RPMI7951 (cell line): ENCODE data around the gene TTC33. TPM values are rescaled to one million over a fixed set of nuclear protein-coding genes. Genes with fewer than 3 reads are reported as not detected.
A peak's percentile ranks its signal among the peaks of the same experiment; 100 is the strongest.
"Not testable (repeated sequence)": the region's sequence is repeated elsewhere in the genome, so short reads cannot be mapped to it uniquely, and the experiment has no call there.

Source experiments
- DNase-seq: peaks from one replicate; pipeline ENCODE4 v3.0.0-alpha.2; 2012; ENCODE audit warnings: low read depth
- total RNA-seq: library from RNA; depleted of rRNA; stranded (reverse); fragments of >200 nt; shearing (Covaris generic); gene quantifications from 2 replicates; pipeline ENCODE4 v1.2.3, GENCODE V29; 2014

Gene TTC33
- total RNA-seq, 1 experiment from 2014 or later, result 19.5 TPM

GRCh38 chr5:40615586-40616170 is 140.1 kb downstream of the TTC33 start:
- DNase-seq, result no peak

- DNase-seq, result no peak
Observed at GRCh38 chr5:40614923-40615585, 140.7 kb downstream of the TTC33 start.

DNA sequence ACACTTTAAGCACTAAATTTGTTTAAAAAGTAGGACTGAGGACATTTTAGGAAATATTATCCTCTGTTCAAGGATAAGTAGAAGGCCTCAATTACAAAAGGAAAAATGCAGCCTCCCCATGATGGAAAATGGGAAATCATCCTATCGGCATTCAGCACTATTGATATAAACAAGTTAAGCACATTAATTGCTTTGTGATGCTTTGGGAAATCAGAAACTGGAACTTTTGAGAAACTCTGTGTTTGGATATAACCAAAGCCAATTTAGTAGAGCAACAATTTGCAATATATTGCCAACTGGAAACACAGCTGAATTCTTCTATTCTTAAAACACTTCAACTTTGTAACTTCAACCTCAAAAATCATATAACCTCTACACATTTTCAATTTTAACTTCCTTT is 141.3 kb downstream of the TTC33 start:
- no peak for DNase-seq

DNA sequence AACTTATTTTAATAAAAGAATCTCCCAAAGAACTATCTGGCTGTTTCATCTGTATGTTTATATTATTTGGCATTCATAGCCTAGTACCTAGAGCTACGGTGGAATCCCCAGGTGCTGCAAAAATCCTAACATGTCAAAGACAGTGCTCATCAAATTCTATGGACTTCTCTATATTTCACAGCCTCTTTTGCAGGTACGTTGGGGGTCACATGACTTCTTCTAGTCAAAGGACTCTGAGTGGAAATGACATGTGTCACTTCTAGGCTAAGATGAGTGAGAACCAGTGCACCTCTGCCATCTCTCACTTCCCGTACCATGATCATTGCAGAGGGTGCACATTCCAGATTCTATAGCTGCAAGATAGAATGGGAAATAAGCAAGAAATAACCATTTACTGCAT is 148.6 kb downstream of the TTC33 start:
- no peak for DNase-seq

DNA sequence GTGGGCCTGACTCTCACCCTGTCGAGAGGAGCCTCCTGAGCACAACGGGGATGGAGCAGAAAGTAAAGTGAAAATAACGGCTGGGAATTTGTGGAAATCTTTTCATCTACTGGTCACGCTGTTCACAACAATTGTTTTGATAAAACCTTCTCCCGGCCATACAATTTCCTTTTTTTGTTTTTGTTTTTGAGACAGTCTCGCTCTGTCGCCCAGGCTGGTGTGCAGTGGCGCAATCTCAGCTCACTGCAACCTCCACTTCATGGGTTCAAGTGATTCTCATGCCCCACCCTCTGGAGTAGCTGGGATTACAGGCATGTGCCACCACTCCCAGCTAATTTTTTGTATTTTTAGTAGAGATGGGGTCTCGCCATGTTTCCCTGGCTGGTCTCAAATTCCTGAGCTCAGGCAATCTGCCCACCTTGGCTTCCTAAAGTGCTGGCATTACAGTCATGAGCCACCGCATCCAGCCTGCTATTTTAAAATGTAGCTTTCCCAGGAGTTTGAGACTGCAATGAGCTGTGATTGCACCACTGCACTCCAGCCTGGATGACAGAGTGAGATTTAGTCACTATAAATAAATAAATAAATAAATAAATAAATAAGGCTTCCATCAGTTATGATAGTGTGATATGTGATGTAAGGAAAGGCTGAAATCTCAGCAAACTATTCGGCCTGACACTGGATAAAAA is 149.5 kb downstream of the TTC33 start:
- no peak for DNase-seq

GRCh38 chr5:40605295-40605958 is 150.3 kb downstream of the TTC33 start:
- DNase-seq, result peak; percentile 34

- DNase-seq, result peak; percentile 39
Observed at GRCh38 chr5:40603378-40603777, 152.4 kb downstream of the TTC33 start.

GRCh38 chr5:40601198-40601868 is 154.4 kb downstream of the TTC33 start:
- DNase-seq, result no peak

DNA sequence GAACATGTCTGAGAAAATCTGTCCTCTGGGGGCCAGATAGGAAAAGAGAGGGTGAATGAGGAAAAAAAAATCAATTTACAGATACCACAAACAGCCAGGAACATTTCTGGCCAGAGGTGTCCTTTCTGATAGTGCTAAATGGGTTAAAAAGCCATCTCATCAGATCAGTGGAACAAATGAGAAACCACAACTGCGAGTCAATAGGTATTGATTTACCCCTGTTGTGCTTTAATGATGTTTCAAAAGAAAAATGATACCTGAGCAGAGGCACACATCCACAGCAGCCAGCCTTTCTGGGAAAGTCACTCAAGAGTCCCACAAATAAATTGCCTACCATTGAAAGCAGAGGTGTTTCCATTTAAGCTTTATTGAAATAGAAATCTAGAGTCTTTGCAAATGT is 155.4 kb downstream of the TTC33 start:
- no peak for DNase-seq

DNA sequence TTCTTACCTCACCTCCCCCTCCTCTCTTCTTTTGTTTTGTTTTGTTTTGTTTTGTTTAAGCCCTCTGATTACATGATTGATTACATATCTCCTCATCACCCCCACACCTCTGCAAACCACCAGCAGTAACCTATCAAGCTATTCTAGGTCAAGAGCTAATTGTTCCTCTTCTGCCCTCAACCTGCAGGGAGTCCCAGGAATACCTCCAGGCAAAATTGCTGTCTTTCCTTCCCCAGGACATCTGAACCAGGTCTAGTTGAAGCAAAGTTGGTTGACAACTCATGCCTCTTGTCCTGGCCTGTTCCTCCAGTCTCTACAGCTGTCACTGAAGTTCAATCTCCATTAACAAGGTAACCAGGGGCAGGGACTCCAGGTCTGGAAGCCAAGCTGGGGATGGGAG is 156.1 kb downstream of the TTC33 start:
- DNase-seq, result no peak

- peak; percentile 3 for DNase-seq
Observed at GRCh38 chr5:40594811-40595210, 160.9 kb downstream of the TTC33 start.

DNA sequence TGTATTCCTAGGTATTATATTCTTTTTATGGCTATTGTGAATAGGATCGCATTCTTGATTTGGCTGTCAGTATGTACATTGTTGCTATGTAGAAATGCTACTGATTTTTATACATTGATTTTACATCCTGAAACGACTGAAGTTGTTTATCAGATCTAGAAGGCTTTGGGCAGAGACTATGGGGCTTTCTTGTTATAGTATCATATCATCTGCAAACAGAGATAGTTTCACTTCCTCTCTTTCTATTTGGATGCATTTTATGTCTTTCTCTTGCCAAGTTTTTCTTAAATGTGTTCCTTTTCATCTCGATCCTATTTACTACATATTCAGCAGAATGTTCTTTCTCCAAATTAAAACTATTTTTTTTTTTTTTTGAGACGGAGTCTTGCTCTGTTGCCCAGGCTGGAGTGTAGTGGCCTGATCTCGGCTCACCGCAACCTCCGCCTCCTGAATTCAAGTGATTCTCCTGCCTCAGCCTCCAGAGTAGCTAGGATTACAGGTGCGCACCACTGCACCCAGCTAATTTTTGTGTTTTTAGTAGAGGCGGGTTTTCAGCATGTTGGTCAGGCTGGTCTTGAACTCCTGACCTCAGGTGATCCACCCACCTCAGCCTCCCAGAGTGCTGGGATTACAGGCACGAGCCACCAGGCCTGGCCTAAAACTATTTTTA is 163.9 kb downstream of the TTC33 start:
- DNase-seq, result not testable (repeated sequence)

DNA sequence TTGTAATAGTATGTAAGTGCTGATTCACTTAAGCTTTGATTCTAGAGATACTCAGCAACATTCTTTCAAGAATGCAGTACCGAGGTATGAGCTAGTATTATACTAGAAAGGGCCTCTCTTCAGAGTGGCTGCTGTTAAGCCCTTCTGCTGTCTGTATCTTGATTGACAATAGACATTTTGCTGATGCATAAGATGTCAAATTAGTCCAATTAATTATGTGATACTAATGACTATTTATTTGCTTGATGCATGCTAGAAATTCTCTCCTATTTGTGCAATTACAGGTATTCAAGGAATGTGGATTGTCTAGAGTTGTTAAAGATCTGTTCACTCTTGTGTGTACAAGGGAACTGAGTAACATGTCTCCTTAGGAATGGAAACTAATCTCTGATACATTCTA is 168.4 kb downstream of the TTC33 start:
- no peak for DNase-seq

- no peak for DNase-seq
Observed at GRCh38 chr5:40585537-40586267, 170.1 kb downstream of the TTC33 start.

DNA sequence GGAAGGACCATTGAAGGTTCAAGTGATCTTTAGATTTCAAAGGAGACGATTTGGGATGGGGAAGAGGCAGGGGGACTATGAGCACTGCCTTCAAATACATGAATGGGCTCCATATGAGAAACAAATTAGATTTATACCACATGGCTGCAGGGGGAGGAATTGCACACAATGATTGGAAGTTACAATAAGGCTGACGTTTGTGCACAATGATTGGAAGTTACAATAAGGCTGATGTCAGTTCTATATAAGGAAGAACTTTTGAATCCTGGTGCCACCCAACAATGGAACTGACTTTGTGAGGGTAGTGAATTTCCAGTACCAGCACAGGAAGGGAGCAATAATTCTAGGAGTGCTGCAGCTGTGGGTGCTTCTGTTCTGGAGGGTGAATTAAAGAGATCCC is 171.7 kb downstream of the TTC33 start:
- no peak for DNase-seq

- DNase-seq, result peak; percentile 28
Observed at GRCh38 chr5:40578501-40579451, 177.0 kb downstream of the TTC33 start.

- DNase-seq, result no peak
Observed at GRCh38 chr5:40577718-40578117, 178.0 kb downstream of the TTC33 start.

- DNase-seq, result no peak
Observed at GRCh38 chr5:40575921-40576320, 179.8 kb downstream of the TTC33 start.

- DNase-seq, result no peak
Observed at GRCh38 chr5:40575411-40575810, 180.3 kb downstream of the TTC33 start.

DNA sequence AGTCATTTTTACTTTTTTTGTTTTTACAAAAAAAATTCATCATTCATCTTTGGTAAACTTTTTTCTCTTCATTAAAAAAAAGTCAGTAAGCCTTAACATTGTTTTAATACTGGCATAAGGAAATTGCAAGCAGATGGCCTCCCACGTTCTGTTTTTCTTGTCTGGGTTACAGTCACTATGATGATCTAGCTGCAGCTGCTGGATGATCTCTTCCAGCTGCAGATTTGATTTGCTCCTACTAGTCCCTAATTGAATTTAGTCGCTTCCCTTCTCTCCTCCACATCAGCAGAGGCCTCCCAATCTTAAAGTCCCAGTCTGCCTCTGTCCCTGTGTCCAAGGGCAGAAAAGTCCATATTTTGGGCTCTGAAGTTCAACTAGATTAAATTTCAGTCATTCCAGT is 182.8 kb downstream of the TTC33 start:
- DNase-seq, result peak; percentile 42
